Inflammatory macrophage treated with lipopolysaccharide for 4 hours (primary cell): ENCODE measurements around the gene CCDC188.

Experiments
- DNase-seq: peaks from one replicate; pipeline ENCODE4 v3.0.0-alpha.2; 2020

The CCDC188 gene

DNA sequence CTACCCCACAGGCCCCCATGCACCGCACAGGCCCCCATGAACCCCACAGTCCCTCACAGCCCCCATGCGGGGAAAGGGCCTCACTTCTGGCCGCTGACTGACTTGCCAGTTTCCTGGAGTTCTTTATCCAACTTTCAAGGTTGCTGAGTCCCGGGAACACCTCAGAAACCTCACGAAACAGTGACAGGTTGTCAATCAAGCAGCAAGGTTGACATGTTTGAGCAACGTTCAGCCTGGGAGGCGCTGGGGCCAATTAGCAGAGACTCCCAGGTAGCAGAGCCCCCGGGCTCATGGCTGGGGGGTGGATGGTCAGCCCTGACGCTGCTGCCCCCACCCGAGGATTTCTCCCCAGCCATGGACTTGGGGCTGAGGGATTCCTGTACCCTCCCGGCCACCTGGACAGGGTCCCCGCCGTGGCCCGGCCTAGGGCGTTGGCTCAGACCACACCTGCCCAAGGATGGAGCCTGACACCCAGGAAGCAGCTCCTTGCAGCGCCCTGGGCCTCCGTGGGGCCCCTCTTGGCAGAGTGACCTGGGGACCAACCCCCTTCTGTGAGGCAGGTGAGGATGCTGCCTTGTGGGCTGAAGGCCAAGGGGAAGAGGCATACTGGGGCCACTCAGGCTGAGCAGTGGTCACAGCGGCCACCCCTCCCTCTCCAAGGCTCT lies 33.8 kb upstream of the CCDC188 start:
- DNase-seq = no peak

DNA sequence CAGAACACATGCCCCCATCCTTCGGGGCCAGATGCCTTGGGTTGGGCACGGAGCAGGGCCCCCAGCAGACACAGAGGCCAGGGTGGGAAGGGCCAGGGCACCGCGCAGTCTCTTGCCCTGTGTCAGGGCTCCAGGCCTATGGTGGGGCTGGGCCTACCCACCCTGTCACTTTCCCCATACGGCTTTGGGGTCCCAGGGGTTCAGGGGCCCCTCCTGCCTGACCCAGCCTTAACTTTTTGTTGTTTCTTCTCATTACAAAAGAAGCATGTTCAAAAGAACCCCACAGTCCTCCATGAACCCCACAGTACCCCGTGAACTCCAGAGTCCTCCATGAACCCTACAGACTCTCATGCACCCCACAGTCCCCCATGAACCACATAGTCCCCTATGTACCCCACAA lies 33.0 kb upstream of the CCDC188 start:
- DNase-seq = no peak

DNA sequence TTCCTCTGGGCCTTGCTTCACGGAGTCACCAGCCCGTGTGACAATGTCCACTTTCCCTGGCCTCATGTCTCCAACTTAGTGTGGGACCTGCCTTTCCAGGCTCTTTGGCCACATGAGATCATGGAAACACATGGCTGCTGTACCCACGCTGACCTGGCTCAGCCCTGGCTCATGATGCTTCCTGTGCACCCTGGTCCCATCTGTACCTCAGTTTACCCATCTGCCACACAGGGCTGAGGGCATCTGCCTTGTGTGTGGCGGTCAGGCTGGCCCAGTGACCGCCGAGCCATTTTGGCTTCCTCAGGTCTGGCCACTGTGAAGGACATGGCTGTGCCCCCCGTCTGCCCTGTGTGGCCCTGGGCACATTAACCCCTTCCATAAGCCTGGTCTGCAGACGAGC lies 32.2 kb upstream of the CCDC188 start:
- no peak for DNase-seq

DNA sequence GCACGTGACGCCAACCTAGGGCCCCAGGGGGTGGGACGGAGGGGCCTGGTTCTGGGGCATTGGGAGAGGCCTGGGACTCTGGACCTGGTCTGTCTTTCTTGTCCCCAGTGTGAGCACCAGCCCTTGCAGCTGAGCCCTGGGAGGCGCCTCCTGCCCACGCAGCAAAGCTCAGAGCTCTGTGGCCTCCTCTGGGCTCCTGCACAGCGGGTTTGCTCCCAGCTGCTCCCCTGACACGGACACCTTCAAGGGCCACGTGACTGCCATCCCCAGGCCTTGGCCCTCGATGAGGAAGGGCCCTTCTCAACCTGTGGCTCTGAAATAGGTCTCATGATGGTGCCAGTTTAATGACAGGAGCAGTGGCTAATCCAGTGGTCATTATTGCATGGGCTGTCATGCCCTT lies 31.5 kb upstream of the CCDC188 start:
- DNase-seq = peak; percentile 6

DNA sequence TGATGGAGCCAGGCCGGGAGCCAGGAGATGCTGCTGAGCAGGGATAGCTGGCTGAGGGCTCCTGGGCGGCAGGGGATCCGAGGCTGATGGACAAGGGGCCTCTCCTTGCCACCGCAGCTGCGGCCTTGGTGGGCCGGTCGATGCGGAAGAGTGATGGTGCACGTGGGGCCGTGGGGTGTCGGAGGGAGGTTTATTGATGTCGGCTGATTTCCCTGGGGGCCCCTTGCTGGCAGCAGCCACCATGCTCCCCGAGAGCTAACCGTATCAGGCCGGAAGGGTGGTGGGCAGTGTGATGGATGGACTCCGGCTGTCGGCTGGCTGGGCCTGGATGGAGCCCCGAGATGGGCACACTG lies 31.0 kb upstream of the CCDC188 start:
- no peak for DNase-seq

DNA sequence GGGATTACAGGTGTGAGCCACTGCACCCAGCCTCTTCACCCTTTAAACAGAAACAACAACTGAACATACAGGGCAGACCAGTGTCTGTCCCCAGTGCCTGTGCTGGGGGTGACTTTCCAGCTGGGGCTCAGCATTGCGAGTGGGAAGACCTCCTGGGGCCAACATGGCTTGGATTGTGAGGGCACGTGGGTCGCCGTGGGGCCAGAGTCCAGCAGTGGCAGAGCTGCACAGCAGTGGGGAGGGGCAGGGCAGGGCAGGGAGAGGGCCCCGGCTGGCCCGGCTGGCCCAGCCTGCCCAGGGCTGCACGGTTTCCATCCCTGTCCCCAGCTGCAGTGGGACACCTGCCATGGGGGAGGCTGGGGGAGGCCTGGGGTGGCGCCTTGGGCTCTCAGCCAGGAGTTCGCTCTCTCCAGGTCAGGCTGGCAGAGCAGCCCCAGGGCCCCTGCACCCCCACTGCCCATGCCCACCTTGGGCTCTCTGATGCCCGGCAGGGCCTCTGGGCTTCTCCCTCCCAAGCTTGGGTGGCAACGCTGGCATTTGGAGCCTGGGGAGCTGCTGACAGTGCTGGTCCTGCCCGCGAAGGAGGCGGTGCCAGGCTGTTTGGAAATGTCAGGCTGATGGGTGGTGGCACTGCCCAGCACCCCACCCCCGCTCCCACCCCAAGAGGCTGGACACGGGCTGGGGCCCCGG lies 30.5 kb upstream of the CCDC188 start:
- DNase-seq = no peak

DNA sequence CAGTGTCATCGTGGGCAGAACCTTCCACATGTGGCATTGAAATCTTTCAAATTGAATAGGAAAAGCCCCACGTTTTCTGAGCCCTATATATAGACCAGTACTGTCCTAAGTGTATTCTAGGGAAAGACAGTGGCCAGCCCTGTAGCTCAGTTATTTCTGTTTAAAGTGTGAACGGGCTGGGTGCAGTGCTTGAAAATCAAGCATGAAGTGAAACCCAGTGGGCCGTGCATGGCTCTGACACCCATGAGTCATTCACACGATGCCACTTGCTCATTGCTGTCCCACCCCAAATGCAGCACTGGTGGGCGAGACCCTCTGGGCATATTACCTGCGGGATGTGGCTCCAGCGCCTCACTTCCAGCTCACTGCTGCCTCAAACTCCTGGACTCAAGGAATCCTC lies 29.8 kb upstream of the CCDC188 start:
- peak; percentile 75 for DNase-seq

DNA sequence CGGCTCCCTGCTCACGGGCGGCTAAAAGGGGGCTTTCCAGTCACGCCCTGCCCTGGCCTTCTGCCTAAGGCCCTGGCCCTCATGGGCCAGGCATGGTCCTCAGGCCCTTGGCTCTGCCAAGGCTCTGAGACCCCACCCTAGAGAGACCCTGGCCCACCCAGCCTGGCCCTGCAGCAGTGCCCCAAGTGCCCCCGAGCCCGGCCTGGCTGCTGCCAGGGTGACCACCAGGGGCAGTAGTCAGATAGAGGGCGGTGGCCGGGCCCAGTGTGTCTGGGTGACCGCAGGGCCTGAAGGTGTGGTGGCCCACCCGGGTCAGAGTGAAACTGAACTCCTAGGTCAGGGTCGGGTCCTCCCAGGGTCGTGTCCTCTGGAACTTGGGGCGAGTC lies 29.4 kb upstream of the CCDC188 start:
- DNase-seq = no peak

DNA sequence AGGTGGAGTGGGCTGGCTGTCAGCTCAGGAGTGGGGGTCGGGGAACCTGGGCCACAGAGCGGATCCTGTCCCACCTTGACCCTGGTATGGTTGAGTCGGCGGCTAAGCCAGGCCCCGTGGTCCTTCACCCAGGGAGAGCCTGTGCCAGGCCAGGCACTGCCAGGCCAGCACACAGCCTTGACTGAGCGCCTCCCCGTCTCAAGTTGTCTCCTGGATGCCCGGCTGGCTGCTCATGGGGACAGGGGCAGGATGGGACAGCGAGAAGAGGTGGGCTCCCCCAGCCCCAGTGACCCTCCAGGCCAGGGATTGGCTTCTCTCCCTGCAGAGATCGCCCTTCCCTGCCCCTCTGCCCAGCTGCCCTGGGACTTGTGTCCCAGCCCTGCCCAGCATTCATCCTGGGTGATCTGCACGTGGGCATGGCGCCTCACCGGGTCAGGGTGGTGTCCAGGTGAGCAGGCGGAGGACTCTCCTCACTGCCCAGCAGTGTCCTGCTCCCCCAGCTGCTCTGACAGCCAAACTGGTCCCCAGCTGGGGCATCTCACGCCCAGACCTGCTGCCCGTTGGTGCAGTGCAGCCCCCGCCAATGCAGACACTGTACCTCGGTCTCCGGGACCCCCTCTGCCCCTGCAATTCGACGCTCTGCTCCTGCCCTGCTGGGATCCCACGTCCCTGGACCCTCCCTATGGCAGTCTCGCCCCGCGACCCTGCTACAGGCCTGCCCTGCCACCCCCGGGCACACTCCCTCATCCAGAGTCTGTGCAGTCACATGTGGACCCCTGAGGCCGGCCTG lies 28.8 kb upstream of the CCDC188 start:
- DNase-seq = no peak

DNA sequence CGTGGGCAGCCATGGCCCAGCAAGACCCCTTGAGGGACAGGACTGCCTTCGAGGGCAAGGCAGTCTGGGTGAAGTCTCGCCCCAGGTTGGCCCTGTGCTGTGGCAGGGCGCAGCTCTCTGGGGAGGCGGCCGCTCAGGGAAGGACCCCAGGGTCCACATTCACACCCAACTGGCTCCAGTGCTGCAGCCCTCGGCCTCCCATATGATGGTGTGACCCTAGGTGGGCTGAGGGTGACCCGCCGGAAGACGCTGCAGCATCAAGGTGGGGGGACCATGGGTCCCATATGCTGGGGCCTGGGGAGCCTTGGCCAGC lies 28.0 kb upstream of the CCDC188 start:
- no peak for DNase-seq

DNA sequence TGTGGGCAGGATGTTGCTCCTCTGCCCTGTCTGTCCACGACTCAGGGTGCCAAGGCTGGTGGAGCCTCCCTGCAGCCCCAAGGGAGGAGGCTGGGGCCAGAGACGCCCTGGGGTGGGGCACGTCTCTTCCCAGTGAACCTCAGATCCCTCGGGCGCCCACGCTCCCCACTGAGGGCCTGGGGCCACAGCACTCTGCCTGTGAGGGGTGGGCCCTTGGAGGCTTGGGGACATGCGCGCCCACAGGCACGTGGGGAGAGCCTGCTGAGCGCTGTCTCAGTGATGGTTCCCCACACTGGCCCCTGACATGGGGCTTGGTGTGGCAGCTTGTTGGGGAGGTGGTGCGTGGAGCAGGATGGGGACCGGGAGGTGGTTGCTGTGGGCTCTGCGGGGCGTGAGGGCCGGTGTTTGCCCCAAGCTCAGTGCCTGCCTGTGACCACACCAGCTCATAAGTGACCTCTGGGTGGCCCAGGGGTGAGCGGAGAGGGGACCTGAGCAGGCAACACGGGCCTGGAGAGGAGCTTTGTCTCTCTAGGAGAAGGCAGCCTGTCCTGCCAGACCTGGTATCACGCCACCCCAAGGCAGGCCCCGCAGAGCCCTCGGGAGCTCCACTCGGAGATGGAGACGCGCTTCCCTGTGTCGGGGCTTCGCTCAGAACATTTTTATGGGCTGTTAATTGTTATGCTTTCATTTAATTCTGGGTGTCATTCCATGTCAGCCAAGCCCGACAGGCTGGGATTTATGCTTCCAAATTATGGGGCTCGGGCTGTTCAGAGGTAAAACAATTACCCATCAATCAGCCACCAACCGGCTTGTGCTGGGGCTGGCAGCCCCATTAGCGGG lies 27.4 kb upstream of the CCDC188 start:
- DNase-seq = no peak

DNA sequence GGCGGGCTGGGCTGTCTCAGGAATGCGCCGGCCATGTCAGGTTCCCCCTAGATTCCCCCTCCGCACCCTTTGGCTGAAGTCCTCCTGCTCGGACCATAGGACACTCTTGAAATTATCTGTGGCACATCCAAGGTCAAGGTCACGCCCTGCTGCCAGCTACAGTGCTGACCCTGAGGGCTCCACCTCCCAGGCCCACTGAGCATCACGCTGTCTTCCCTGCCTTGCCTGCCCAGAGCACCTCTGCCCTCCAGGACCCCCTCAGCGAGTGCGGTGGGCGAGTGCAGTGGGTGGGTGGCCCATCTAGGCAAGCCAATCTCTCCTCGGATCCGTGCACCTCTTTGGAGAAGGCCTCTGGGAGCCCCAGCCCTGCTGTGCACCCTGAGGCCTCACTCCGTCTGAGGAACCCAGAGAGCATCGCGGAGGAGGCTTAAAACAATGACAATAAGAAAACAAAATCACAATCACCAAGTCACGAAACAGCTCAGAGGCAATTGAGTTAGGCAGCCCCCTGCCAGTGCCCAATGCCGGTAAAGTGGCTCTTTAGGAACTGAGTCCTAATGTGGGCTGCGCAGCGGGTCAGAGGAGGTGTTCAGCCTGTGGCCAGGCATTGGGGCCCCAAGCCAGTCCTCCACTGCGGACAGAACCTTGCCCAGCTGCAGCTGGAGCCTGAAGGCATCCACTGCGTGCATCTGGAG lies 26.5 kb upstream of the CCDC188 start:
- DNase-seq = no peak

DNA sequence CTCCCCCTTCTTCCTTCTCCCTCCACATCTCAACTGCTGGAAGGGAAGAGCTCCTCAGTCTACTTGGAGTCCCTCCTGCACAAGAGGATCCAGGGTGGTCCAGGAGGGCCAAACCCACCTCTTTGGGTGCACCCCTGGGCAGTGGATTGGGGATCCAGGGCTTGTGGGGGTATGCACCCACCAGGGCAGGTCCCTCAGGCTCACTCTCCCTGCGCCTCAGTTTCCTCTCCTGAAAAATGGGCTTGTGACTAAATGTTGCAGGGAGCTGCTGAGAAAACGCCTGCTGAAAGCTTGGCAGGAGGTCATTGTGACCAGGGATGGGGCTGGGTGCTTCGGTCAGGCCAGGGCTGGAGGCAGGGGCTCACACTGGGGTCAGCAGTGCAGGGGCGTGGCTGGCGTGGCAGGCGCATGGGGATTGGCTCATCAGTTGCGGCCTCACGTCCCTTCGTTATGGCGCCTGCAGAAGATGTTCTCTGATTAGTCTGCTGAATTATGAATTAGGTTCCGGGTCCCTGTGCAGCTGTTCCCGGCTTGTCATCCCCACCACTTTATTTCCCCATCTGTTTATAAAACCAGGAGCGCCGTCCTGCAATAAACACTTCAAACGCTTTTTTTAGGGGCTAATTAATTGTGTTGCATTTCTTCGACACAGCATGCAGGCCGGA lies 25.7 kb upstream of the CCDC188 start:
- DNase-seq = no peak

DNA sequence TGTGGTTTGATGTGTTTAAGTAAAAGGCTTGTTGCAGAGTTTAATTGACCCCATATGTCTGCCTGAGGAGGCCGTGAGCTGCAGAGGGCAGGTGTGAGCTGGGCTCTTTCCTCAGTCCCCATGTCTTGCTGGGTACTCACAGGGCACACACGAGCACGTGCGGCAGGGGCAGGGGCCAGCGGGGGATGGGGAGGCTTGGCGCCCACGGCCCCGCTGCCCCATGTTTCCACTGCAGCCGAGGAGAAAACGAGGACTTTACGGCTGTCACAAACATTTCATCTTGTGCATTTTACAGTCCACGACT lies 24.7 kb upstream of the CCDC188 start:
- no peak for DNase-seq

DNA sequence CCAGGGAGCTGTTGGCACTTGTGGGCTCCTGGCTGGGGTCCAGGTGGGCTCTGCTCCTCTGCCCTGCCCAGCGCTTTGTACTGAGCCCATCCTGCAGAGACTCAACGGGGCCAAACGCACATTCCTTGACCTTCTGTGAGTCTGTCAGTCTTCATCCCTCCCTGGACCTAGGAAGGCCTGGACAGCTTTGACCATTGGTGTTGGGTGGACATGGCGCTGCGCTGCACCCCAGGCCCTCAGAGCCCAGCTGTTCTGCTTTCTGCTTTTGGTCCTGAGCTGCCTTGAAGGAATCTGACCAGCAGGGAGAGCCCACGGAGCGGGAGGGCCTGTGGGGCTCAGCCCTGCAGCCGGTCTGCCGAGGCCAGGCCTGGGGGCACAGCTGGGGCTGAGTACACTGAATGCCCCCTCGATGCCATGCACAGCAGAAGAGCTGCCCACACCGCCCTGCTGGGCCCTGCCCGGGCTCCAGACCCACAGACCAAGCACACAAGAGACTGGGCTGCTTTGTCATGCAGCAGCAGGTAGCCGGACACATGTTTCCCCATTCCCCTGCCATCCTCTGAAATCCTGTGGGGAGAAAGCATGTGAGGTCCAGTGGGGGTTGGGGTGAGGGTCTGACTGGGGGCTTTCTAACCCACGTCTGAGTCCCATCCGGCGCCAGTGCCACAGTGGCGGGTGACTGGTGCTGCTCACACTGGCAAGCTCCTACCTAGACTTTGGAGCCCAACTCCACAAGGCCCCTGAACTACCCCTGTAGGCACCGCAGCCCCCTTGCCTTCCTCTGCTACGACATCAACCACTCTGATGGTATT lies 24.1 kb upstream of the CCDC188 start:
- DNase-seq = no peak

DNA sequence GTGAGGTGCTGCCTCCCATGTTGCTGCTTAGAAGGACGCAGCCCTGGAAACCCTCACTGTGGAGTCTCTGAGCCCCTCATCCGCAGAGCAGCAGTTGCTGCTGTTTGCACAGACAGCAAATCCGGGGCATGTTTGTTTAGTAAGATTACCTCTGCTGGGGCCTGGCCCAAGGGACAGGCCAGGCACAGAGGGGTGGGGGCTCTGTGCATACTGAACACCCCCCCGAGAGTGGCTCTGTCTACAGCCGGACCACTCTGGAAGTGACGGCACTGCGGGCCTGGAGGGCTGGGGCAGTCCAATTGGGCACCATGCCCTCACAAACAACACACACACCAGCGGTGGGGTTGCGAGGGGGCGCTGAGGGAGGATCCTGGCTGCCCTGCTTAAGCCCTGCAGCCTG lies 22.9 kb upstream of the CCDC188 start:
- DNase-seq = no peak

DNA sequence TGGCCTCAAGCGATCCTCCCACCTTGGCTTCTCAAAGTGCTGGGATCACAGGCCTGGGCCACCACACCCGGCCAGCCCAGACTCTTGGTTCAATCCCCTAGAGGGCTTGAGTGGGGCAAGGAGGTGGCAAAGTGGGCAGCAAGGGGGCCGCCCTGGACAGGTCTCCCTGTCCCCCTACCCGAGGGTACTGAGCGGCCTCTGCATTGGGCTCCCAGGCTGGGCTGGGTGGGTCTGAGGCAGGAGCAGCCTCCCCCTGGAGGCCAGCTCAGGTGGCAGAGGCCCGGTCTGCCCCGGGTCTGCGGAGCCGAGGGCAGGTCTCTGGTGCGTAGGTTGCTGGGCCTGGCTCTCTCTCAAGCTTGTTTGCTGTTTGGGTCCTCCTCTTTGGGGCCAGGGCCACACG lies 22.4 kb upstream of the CCDC188 start:
- DNase-seq = no peak

DNA sequence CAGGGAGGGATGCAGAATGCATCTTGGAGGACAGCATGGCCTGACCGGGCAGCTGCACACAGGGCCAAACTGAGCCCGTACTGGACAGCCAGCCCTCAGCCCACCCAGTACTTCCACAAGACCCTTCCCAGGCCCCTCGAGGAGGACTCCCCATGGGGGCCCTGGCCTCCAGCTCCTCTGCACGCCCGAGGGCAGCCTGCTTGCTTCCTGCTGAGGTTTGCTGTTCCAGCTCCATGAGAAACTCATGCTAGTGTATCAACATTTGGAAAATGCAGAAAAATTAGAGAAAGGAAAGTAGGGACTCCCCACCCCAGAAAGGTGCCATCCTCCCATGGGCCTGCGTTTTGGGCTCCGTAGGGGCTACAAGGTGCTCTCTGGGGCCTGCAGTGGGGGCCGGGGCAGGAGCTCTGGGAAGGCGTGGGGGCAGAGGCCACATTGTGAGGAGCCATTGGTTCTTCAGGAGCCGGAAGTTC lies 21.3 kb upstream of the CCDC188 start:
- DNase-seq = no peak

DNA sequence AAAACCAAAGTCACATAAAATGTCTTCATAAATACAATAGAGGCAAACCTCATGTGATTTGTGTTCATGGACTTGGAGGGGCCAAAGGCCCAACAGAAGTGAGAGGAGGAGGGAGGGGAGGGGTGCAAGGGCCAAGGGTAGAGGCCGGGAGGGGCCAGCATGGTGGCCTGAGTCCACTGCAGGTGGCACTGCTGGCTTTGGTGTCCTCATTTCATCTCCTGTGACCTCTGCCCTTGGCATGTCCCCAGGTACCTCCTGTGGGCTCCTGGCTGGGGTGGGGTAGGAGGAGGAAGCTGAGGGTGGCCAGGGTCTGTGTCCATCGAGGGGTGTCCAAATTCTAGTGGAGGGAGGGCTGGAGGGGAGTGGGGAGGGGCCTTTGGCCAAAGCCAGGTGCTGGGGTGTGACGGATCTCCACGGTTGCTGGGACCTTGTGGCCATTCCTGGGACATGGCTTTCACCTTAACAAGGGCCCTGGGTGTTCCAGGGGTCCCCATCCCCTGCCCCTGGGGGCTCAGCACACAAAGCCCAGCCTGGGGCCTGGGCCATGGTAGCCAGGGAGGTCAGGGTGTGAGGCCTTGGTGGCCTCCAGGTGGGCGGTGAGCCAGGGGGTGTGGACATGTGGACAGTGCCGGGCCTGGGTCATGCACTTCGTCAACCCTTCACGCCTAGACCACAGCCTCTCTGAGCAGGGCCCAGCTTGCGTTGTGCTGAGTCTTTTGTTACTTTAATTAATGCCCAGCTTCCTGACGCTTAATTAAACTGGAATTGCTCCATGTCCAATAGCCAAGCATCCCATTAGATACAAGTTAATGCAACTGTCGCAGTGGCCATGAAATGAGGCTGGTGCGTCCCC lies 20.7 kb upstream of the CCDC188 start:
- DNase-seq = no peak

DNA sequence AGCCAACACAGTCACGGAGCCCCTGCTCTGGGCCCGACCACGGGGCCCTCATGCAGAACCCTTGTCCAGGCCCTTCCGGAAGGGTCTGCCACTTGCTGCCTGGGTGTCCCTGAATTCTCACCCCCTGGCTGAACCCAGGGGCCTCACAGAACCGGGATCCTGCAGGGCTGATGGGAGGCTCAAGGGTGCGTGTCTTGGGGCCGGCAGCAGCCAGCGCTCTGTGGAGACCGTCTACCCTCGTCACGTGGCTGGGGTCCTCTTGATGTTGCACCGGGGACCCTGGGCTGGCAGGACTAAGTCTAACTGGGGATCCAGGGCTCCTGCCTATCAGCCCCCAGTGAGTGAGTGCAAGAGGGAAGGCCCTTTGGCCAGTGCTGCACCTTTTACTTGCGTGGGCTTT lies 19.3 kb upstream of the CCDC188 start:
- no peak for DNase-seq
